ENCODE data around the gene COQ9.
"Not testable (repeated sequence)": the region's sequence is repeated elsewhere in the genome, so short reads cannot be mapped to it uniquely, and the experiment has no call there.

The COQ9 gene
- total RNA-seq: 28.6 to 33.0 (median 30.3) reads per million in 4 experiments

DNA sequence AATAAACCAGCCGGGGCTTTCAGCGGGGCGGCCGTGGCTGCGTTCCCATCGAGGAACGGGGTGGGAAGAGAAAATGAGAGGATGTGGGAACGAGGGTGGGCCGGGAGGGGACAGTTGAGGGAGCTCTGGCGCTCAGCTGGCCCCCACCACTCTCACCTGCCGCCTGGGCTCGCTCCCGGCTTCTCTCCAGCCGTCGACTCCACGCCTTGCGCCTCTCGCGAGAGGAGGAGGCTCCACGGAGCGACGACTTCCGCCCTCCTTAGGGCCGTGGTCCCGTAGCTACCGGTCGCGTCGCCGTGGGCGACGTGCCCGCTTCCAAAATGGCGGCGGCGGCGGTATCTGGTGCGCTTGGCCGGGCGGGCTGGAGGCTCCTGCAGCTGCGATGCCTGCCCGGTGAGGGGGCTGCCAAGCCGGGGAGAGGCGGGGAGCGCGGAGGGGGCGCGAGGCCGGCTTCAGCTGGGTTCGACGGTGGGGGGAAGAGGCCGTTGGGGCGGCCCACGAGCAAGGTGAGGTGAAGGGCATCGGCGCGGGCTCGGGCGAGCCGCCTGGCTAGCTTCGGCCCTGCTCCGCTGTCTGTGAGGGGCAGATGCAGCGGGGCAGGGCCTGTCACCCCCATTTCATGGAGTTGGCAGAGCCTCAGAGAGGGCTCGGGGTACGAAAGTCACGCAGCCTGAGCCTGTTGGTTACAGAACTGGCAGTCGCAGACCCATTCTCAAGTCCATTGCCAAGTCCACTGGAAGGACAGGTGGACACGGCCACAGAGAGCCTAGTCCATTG lies at the start of gene COQ9, which contains the start of gene CIAPIN1:
TSS of gene COQ9 (plus strand) at position 294 of the 777 bp plus-strand sequence. CDS start at position 321, 27 bp downstream.
TSS of gene CIAPIN1 (minus strand) at position 200 of the 777 bp plus-strand sequence. CDS start 6,457 bp downstream, outside the sequence.
- peak; percentile 88 for DNase-seq

GRCh38 chr16:57397493-57397892 lies 49.8 kb upstream of the COQ9 start:
- not testable (repeated sequence) for DNase-seq

DNA sequence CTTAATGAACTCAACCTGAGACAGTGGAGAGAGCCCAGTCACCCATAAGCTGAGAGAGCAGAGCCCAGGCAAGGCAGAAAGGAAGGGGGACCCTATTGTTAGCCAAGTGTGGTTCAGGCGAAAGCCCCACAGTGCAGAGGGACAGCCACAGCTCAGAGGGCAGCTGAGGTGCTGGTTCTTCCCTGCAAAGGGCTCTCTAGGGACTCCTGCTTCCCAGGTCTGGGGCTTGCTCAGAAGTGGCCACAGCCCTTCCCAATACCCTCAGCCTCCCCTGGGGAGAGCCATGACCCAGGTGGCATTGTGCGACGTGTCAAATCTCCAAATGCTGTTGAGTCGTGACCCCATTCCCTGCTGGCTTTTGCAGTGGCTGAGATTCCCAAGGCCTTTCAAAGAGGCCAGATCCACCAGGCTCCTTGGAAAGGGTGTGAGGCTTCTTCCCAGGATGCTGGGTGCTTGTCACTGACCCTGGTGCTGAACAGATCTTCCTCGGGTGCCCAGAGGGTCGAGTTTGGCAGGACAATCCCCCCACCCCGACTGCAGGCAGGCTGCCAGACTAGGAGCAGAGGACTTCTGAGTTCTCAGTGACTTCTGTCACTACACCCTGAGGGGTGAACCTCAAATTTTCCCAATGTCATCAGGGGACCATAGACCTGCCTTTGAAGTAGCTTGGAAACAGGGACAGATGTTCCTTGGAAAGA lies 45.2 kb upstream of the COQ9 start:
- no peak for DNase-seq

DNA sequence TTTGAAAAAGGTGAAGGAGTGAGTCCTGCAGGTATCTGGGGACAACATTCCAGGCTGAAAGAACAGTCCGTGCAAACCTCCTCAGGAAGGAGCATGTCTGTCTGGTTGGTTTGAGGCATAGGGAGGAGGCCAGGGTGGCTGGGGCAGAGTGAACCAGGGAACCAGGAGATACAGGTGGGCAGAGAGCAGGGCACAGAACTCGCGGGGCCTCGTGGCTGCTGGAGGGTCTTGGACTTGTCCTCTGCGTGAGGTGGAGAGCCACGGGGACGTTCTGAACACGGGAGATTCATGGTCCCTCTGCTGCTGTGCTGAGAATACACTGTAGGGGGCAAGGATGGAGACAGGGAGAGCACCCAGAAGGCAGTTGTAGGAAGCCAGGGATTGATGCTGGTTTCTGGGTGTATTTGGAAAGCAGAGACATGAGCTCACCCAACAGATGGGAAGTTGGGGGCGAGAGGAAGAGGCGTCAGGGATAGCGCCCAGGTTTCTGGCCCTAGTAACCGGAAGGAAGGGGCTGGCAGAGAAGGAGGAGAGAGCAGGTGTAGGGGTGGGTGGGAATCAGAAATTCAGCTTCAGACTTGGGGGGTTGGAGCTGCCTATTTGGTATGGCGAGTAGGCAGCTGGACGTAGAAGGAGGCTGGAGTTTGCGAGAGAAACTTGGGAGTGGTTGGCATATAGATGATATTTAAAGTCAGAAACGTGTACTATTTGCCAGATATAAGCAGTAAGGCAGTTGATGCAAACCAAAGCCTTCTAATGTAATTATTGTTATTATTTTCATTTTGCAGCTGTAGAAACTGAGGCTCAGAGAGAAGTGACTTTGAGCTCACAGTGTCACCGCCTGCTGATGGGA lies 43.1 kb upstream of the COQ9 start, which contains the start of gene CCL17:
TSS of gene CCL17 (plus strand) at position 803 of the 853 bp plus-strand sequence. CDS start 9,166 bp downstream, outside the sequence.
- DNase-seq: no peak

DNA sequence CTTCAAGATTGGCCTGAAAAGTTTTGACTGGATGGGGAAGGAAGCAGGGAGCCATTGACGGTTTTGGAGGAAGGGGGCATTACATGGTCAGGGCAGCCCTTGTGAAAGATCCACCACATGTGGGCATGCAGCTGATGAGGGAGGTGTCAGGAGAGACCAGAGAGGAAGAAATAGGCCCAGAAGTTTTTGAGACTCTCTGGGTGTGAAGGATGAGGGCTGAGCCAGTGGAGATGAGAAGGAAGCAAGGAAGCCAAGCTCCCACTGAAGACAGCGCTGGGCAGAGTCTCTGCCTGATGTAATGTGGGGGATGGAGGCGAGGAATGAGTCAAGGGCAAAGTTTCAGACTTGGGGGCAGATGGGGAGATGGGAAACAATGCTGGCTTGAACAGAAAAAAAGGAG lies 42.2 kb upstream of the COQ9 start:
- no peak for DNase-seq

GRCh38 chr16:57406881-57407280 lies 40.4 kb upstream of the COQ9 start:
- no peak for DNase-seq

GRCh38 chr16:57407521-57408353 lies 39.5 kb upstream of the COQ9 start:
- no peak for DNase-seq

GRCh38 chr16:57409065-57409464 lies 38.2 kb upstream of the COQ9 start:
- DNase-seq: no peak

DNA sequence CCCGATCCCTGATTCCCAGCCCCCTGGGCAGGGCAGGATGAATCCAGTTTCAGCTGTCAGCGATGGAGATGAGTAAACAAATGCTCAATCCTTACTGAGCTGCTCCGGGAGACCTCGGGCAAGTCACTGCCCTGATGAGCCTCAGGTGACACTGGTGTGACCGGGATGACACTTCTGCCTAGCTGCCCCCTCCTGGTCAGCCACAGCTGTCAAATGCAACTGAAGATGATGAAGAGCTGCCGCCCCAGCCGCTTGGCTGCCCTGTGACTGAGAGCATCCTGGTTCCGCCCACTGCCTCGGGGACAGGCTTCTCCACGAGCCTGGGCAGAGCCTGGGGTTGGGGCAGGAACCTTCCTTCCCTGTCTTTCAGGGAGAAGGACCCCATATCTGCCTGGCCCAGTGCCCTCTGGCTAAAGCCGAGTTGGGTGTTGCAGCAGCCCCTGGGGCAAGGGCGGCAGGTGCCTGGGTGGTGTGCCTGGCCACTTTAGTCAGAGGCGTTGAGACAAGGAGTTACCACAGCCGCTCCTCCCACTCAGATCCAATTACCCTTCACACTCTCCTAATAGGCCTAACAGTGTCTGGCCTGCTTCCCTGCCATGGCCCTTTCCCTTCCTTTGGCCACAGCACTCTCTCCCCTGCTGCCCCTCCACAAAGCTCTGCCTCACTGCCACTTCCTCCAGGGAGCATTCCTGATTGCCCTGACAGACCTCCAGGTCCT lies 37.2 kb upstream of the COQ9 start:
- no peak for DNase-seq

GRCh38 chr16:57411362-57411976 lies 35.8 kb upstream of the COQ9 start:
- no peak for DNase-seq

- no peak for DNase-seq
Observed at GRCh38 chr16:57412584-57412983, 34.7 kb upstream of the COQ9 start.

DNA sequence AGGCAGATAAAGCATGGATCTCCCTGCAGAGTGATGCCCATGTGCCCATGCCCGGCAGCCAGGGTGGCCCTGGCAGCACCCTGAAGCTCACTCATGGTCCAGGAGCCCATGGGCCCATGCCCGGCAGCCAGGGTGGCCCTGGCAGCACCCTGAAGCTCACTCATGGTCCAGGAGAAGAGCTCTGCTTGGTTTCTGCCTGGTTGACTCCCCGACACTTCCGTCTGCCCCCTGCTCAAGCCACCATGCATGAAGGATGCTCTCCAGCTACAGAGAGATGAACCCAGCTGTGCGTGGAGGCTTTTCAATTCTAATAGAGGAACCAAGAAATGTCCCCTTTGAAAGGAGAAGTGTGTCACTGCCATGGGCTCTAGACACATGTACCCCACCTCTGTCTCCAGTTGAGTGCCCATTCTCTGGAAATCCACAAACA lies 34.0 kb upstream of the COQ9 start:
- no peak for DNase-seq

DNA sequence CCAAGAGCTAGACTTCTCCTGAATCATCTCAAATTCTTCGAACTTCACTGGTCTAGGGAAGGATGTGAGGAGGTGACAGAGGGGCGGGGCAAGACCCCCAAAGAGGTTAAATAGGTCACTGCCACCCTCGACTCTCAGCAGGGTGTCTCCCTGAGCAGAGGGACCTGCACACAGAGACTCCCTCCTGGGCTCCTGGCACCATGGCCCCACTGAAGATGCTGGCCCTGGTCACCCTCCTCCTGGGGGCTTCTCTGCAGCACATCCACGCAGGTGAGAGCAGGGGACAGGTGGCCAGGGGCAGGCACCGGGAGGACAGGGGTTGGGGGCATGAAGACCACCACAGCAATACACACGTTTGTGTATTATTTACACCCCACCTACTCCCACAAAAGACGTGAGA lies 33.5 kb upstream of the COQ9 start:
- no peak for DNase-seq

GRCh38 chr16:57416084-57416483 lies 31.2 kb upstream of the COQ9 start:
- no peak for DNase-seq

GRCh38 chr16:57419506-57419905 lies 27.8 kb upstream of the COQ9 start:
- no peak for DNase-seq

DNA sequence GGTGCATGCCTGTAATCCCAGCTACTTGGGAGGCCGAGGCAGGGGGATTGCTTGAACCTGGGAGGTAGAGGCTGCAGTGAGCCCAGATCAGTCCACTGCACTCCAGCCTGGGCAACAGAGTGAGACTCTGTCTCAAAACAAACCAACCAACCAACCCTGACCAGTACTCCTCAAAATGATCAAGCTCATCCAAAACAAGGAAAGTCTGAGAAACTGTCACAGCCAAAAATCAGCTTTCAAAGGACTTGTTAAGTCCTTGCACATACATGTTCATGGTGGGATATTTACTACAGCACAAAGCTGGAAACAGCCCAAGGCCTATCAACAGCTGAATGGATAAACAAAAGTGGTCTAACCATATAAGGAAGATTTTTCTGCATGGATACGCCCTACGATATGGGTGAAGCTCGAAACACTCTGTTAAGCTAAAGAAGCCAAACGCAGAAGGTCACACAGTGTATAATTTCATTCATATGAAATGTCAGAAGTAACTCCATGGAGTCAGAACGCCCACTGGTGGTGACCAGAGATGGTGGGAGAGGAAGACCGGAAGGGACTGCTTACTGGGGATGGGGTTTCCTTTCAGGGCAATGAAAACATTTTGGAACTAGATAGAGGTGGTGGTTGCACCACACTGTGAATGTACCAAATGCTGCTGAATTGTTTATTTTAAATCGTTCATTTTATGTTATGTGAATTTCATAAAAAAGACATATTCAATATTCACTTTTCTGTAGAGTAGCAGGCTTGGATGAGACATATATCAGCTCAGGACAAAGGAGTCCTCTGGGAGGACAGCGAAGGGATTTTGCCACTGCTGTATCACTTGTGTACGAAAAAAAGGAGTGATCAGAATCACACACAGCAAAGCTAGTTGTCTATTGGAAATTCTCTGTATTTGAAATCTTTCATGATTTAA lies 25.0 kb upstream of the COQ9 start:
- no peak for DNase-seq

GRCh38 chr16:57423152-57423551 lies 24.1 kb upstream of the COQ9 start:
- DNase-seq: no peak

- DNase-seq: no peak
Observed at GRCh38 chr16:57424583-57424982, 22.7 kb upstream of the COQ9 start.

- no peak for DNase-seq
Observed at GRCh38 chr16:57426356-57426755, 20.9 kb upstream of the COQ9 start.

- DNase-seq: no peak
Observed at GRCh38 chr16:57427307-57427706, 20.0 kb upstream of the COQ9 start.

Measured in effector CD8-positive, alpha-beta T cell (primary cell).